NCI-H2171 (cell line): Measurements from ENCODE around the gene STXBP6.
"Not testable (repeated sequence)": the region's sequence is repeated elsewhere in the genome, so short reads cannot be mapped to it uniquely, and the experiment has no call there.

Experiments
- DNase-seq: peaks from one replicate; lab custom pipeline; 2025; lab: John Stamatoyannopoulos, UW

STXBP6 gene

DNA sequence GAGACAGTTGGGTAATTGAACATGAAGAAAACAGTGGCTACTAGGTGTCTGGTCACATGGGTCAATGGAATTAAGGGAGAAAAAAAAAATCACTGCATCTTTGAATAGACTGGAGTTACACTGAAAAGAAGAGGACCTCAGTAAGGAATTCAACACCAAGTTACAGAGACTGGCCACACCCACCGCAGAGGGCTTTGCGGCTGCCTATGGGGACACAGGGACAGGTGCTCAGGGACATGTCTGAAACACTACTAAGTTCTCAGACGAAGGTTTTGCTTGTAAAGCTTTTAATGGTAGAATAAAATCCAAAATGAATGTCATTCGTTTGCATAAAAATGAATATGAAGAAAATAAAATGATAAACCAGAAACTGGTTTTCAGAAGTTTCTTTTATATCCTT lies 93.8 kb downstream of the STXBP6 start:
- no peak for DNase-seq

DNA sequence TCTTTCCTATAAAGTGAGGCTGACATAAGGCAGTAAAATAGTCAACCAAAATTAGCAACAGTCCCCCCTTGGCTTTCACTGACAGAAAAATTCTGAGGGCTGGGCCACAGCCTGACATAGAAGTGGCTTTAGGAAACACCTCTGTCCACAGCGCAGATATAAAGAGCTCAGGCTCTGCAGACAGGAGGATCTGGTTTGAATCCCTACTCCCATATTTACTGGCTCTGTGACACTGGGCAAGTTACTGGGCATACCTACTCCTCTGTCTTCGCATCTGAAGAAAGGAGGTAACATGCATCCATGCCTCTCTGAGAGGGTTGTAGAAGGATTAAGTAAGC lies 95.3 kb downstream of the STXBP6 start:
- DNase-seq, result no peak

DNA sequence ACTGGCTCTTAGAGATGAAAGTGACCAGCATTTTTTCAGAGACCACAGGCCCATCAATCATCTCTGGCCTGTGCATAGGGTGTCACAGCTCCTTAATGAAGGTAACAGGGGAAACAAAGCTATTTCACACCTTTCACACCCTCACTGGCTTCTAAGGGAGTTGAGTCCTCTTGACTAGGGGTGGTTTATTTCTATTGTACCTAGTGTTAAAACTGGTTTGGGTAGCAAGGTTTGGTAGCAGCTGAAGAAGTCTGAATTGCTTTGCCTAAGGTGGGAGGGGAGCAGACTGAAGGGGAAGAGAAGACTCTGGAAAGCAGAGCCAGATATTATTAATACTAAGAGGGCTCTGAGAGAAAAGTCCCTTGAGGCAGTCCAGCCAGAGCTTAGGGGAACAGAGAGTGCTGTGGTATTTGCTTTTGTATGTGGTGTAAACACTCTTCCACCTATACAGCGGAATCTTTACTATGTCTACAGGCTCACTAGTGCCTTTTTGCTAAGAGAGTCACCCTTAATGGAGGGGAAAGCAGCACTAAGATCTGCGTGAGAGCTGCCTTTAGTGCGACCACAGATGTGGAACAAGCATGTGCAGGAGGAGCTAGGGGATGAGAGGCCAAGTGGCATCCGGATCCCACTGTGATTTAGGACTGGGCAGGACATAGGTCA lies 95.8 kb downstream of the STXBP6 start:
- no peak for DNase-seq

DNA sequence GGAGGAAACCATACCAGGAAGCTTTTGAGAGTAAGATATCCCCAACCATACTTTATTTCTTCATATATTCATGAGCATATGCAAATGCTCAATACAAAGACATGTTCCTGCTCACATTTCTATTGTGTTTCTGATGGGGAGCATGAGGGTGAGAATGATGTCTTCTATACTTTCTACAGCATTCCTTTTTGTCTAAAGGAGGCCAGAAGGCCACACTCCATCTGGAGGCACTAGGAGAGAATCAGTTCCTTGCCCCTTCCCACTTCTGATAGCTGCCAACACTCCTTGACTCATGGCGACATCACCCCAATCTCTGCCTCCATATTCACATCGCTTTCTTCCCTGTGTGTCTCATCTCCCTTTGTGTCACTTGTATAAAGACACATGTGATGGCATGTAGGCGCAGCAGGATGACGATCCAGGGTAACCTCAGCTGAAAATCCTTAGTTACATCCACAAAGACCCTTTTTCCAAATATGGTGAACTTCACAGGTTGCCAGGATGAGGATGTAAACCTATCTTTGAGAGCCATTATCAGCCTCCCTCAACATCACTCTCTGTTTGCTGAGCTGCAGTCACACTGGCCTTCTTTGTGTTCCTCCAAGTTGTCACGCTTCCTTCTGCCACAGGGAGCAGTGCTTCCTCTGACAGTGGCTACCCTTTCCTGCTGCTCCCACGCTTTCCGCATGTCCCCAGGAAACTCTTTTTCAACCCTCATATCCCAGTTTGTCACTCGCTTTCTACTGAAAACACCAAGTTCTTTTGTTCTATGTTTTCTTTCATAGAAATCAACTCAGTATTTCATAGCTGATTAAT lies 96.9 kb downstream of the STXBP6 start:
- no peak for DNase-seq

DNA sequence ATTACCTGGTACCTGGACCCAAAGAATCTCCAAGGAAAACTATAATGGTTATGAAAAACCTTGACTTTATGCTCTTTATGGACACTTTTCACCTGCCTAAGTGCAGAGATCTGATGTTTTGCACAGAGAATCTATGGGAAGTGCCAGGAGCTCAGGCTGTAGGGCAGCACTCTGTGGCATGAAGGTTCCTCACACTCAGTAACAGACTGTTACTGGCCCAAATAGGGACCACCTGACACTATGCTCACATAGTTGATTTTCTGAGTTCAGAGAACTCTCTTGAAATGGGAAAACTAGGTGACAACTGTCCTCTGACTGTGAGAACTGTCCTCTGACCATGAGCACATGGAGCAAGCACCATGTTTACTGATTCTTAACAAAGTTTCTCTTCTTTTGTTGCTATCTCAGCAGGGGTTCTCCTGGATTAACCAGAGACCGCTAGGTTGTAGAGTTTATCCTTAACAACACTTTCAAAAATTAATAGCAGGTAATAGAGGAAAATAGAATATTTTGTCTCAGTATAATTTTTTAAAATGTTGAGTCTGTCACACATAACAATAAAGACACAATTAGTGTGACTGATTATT lies 101.6 kb downstream of the STXBP6 start:
- DNase-seq, result no peak

DNA sequence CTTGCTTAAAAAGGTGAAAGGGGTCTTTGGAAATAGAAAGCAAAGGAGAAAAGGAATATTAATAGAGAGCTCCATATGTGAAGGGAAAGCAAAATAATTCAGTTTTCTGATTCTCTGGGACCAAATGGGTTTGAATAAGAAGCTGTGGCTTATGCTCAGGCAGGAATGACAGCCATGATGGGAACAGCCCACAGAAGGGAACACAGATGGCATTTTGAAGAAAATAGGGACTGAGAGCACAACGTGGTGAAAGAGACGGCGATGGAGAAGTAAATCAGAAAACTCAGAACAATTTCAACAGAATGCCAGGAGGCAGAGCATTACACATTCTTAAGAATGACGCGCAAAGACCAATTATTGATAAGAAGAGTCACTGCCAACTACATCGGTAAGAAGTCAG lies 102.8 kb downstream of the STXBP6 start:
- no peak for DNase-seq

DNA sequence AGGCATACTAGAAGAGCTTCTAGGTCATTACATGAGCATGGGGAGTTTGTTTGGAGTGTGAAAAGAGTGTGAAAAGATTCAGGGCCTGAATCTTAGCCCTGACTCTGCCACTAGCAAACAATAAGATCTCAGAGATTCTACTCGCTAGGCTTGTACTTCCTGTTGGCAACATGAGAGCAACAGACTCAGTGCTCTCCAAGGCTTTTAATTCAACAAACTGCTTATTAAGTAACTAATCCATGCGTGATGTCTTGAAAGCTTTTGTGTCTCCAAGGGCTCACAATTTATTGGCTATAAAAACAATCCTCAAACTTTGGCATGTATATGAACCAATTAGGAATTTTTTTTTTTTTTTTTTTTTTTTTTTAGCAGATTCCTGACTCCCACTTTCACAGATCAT lies 105.1 kb downstream of the STXBP6 start:
- DNase-seq, result no peak

DNA sequence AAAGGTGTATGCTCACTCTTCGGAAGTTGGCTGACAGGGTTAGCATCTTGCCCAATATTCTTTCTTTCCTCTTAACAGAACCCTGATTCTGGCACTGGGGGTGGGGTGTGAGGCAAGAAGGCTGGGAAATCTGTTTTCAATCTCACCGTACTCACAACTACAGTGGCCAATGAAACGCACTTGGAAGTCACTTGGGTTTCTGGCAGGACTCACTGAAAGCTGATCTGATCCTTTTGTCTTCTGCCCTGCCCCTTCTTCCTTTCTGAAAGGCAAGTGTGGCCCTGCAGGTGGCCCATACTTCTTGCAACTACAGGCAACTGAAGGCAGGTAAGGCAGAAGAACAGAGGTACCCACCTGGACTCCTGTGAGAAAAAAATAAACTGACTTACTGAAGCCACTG lies 106.9 kb downstream of the STXBP6 start:
- no peak for DNase-seq

DNA sequence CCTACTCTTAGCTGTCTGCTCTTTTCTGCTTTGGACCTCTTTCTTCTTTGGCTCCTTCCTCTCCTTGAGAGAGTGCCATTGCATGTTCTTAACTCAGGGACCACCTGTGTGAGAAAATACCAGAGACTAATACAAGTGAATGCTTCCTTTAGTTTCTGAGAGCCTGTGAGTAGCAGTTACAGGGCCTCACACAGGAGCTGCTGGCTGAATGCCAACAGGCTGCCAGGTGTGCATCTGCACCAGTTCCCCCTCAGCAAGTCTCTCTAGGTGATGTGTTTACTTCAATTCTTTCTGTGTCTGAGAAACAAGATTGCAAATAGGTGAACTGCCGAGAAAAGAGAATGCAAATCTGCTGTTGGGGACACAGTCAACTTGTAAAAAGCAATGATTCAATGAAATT lies 108.2 kb downstream of the STXBP6 start:
- DNase-seq, result peak; percentile 56

DNA sequence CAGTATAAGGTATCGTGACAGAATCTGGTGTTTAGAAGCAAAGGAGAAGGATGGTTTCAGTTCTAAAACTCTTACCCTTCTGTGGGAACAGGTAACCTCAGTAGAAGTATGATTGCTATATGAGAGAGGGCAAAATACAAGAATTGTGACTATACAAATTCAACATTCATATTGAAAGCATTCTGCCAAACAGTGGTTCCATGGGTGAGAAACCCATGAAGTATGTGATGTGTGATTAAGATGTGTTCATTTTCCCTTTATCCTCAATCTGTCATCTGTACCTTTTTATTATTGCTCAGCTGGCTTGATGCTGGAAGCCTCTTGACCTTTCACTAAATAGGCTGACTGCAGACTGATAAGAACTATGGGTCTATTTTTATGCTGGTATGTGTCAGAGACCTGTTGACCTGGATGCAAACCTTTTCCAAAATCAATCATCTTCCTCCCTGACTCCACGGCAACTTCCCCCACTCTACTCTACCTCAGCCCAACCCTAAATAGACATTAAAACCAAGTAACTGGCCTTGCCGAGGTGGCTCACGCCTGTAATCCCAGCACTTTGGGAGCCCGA lies 109.6 kb downstream of the STXBP6 start:
- no peak for DNase-seq

DNA sequence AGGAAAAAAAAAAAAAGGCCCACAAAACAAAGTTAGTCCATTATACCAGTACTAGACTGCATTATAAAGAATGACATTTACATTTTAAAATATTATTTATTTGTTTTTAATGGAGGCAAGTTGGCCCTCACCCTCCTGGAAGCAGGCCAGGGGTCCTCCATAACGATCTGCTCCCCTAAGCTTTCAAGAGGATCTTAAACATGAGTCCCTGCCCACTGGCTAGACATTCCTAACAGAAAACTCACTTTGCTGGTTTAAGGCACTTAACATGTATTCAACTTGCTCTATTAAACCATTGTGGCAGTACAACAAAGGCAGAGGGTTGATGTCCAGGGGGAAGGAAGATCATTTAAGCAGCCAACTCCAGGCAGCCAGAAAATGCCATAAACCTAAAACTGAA lies 111.4 kb downstream of the STXBP6 start:
- no peak for DNase-seq

DNA sequence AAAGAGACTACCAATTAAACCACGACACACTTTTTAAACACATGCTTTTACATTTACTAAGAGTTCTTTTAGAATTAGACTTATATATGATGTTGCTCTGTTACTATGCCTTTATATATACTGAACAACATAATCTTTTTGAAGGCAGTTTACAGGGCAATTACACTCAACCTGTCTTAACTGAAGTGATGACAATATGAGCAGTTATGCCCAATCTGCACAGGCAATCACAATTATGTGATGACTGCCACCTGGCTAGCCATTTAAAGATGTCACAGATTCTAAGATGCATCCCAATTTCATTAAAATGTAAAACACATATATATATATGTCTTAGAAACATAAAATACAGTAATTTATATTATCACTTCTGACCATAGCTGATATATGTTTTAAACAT lies 112.6 kb downstream of the STXBP6 start:
- no peak for DNase-seq

DNA sequence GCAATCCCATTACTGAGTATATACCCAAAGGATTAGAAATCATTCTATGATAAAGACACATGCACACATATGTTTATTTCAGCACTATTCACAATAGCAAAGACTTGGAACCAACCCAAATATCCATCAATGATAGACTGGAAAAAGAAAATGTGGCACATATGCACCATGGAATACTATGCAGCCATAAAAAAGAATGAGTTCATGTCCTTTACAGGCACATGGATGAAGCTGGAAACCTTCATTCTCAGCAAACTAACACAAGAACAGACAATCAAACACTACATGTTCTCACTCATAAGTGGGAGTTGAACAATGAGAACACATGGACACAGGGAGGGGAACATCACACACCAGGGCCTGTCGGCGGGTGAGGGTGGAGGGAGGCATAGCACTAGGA lies 113.2 kb downstream of the STXBP6 start:
- not testable (repeated sequence) for DNase-seq

DNA sequence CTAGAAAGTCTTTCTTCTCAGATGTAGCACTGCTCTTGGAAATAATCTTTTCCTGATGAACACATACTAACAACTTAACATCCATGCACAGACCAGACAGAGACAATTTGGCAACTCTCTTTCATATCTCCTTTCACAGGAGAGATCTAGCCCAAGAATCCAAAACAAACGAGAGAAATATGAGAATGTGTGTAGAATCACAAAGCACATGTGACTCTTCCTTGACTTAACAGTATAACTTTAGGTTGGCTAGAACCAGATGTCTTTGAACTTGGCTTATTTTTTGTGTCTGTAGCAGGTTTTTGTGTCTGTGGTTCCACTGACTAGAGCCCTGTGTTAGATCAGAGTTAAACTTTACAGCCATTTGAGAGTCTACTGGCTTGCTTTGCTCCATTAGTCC lies 114.2 kb downstream of the STXBP6 start:
- no peak for DNase-seq

DNA sequence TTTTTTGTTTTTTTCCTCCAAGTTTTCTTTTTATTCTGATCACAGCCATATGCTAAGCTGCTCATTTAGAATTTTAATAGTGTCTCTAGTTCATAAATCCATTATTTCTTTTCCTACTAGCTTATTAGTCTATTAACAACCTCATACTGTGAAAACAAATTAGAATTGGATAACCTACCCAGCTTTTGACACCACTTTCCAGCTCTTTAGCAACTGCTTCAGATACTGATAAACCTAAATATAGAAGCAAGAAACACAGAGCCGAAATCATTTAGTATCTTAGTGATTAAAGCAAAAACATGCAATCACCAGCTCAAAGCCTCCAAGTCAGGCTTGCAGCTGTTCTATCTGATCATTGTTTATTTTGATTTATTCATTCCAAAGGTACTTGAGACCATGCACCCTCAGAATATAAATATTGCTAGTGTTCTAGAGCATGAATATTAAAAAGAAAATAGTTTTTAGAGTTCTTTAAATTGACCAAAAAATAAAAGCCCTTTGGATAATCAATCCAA lies 121.5 kb downstream of the STXBP6 start:
- no peak for DNase-seq

DNA sequence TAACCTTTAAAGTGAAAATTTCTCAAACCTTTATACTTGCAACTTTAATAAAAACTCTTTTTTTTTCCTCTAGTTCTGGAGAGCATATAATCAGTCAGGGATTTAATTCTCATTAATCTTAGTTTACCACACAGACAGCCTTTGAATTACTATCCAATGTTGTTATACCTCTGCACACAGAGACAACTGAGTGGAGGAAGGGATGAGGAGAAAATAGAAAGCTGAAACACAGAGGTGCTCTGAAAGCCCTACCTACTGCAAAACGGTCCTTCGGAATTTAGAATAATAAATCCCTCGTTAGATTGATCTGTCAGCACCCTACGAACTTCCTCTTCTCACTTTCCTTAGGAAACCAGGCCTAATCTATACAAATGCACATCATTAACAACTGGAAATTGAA lies 122.1 kb downstream of the STXBP6 start:
- DNase-seq, result no peak

DNA sequence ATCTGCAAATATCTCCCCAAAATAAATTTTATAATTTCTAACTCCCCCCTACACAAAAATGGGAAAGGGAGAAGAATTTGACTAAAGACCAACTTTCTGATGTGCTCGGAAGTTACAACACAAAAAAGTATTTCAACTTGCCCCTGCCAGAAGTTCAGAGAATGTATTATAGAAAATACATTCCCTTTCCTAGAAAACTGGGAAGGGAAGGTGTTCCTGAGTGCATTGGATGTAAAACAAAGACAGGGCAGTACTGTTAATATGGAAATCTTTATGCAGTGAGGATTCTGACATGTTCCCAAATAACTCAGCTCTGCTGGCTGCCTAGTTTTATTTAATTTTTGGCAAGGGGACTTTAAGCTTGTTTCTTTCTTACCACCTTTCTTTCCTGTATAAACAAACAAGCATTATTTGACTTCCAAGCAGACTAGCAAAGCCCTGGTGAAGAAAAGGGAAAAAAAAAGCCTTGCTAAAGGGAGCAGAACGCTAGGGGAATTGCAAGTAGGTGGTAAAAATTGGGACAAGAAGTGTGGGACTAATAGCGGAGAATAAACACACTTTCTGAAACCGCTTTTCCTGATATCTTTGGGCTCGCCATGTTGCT lies 124.1 kb downstream of the STXBP6 start:
- DNase-seq, result no peak

DNA sequence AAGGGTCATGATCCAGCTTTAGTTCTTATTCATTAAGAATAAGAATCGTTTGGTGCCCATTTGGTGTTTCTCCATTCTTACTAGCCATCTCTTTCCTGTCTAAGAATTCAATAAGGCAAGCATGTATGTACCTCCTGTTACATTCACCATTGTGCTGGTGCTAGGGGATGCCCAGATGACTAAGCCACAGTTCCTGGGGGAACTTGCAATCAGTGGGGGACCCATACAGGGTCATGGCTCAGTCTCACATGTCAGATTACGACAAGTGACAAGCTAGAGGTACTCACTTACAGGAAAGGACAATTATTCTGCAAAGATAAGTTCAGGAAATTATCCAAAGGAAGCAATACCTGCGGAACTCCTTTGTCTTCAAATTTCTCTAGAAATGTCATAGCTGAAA lies 125.4 kb downstream of the STXBP6 start:
- no peak for DNase-seq

DNA sequence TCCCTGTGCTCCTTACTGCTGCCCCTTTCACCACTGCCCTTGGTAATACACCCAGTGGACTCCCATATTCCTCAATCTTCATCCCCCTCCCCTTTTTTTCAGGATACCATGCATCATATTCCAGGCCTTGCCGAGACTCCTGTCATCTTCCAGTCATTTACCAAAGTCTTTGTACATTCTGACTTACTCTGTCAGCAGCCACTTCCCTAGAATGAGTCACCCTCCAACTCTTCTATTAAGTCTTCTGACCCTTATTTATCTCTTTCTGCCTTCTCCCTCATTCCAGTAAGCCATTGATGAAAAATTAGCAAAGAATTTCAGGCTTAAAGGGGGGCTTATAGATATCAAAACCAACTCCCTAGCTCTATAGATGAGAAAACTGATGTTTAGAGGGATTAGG lies 128.0 kb downstream of the STXBP6 start:
- DNase-seq, result no peak

DNA sequence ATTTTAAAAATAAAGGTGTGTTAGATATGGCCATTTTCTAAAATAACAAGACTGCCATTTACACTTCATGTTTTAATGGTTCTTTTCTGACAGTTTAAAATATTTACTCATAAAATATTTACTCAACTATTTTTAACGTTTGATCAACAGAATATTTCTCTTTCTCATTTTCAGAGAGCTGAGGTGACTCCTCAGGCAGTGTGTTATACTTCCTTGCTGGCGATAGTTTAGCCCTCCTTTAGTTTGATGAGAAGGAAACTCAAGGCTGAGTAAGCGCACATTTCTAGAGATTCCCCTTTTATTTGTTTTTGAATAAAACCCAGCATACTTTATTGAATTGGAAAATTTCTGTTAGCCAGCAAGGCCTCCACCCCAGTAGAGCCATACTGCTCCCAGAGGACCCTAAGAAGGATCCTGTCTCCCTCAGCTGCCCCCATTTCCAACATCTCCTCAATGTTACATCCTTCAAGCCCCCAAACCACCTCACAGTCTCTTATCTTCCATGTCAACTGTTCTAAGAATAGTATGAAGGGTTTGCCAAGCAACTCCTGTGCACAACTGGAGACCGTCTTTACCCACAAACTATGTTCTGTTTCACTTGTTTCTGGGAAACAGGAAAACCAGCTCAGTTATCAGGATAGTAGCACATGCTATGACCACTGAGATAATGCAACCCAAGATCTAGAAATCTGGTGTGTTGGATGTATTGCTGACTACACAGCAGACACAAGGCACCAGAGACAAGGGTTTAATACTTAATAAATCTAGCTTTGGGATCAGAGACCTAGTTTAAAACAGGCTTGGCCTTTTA lies 129.5 kb downstream of the STXBP6 start:
- DNase-seq, result no peak

DNA sequence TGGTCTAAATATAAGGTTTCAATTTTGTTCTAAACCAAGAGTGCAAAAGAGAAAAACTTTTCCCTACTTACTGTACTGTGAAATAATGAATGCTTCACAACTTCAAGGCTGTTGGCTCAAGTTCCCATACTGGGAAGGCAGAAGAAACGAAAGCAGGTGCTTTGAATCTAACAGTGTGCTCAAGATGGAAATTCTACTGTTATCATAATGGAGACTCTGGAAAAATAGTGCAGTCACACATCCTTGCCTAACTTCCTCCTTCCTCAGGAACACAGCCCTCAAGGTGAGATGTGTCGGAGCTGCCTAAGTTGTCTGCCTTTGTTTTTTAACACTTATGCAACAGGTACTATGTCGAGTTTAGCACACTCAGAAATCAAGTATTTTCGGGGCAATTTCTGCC lies 131.1 kb downstream of the STXBP6 start:
- DNase-seq, result no peak
